GM12801 (cell line): ENCODE results near the gene ZNF506.

Experiments used
- TF ChIP-seq, protein P1 (sequence below): IDR thresholded peaks from one replicate; pipeline ENCODE4 v1.5.1; 2011; ENCODE audit warnings: control low read depth; ENCODE audit not compliant: insufficient read length; ENCODE audit errors: extremely low read depth

ZNF506 gene

DNA sequence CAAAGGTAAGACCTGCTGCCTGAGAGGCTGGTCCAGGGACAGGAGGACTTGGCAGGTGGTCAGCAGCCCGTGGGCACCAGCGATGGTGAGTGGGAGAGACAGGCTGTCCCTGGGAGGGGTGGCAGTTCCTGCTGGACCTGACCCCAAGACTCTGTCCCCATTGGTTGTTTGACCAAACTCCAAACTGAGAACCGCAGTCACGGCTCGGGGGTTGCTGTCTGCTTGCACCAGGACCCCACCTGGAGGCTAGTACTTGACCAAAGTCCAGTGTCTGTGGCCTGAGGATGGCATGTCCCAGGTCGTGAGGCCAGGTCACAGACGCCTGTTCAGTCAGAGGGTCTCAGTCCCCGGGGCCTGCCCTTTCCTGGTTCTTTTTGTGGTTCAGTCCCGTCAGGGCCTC lies 78.8 kb downstream of the ZNF506 start:
- TF ChIP-seq, protein P1, sequence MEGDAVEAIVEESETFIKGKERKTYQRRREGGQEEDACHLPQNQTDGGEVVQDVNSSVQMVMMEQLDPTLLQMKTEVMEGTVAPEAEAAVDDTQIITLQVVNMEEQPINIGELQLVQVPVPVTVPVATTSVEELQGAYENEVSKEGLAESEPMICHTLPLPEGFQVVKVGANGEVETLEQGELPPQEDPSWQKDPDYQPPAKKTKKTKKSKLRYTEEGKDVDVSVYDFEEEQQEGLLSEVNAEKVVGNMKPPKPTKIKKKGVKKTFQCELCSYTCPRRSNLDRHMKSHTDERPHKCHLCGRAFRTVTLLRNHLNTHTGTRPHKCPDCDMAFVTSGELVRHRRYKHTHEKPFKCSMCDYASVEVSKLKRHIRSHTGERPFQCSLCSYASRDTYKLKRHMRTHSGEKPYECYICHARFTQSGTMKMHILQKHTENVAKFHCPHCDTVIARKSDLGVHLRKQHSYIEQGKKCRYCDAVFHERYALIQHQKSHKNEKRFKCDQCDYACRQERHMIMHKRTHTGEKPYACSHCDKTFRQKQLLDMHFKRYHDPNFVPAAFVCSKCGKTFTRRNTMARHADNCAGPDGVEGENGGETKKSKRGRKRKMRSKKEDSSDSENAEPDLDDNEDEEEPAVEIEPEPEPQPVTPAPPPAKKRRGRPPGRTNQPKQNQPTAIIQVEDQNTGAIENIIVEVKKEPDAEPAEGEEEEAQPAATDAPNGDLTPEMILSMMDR: no peak
